B cell (primary cell): ENCODE results near the gene MCEMP1. TPM values are rescaled to one million over a fixed set of nuclear protein-coding genes. Genes with fewer than 3 reads are reported as not detected.

Experiments used
- ATAC-seq: fragments of 200-7000 bp; cut with Tn5 transposase; one replicate; pipeline ENCODE4 v1.10.0; 2021; ENCODE audit warnings: low read depth, mild to moderate bottlenecking, moderate number of reproducible peaks, moderate library complexity
- CTCF ChIA-PET: fragments of 350-600 bp; sonication (Branson Sonifier 250); formaldehyde crosslinking; loops from one replicate; lab custom pipeline; 2021; ENCODE audit warnings: antibody characterized with exemption, inconsistent platforms; lab: Charles Lee
- POLR2A ChIA-PET: fragments of 350-600 bp; sonication (Branson Sonifier 250); formaldehyde crosslinking; loops from one replicate; lab custom pipeline; 2021; ENCODE audit warnings: antibody characterized with exemption; lab: Charles Lee
- DNase-seq: peaks from one replicate; pipeline ENCODE4 v3.0.0; 2013
- H2AFZ ChIP-seq: 2 replicates; pipeline ENCODE4 v1.6.1; 2012; ENCODE audit warnings: mild to moderate bottlenecking, low read depth, low read length; ENCODE audit not compliant: insufficient read depth, poor library complexity, severe bottlenecking
- H3K27ac ChIP-seq, 2 donors: 1 replicate in 1 of 2; 2 replicates in 1 of 2; pipeline ENCODE4 v1.5.1; 2012 to 2013; ENCODE audit warnings: low read length in 2 of 2, mild to moderate bottlenecking in 2 of 2, moderate library complexity in 1 of 2
- H3K27me3 ChIP-seq, 4 experiments: fragments of 200-600 bp in 1 of 4; sonication (generic) in 1 of 4; replicated peaks in 1 of 4; 1 replicate in 2 of 4; 2 replicates in 2 of 4; pipeline versions ENCODE4 v1.6.1 to v1.7.0; 2013 to 2016; ENCODE audit warnings: low read length in 3 of 4, mild to moderate bottlenecking in 2 of 4, mixed read lengths in 1 of 4, moderate library complexity in 1 of 4; ENCODE audit not compliant: insufficient read depth in 4 of 4, control insufficient read depth in 3 of 4; ENCODE audit errors: control extremely low read depth in 1 of 4
- H3K36me3 ChIP-seq, 2 experiments: replicated peaks in 1 of 2; 1 replicate in 1 of 2; 2 replicates in 1 of 2; pipeline versions ENCODE4 v1.6.1 to v1.7.1; 2013; ENCODE audit warnings: low read length in 1 of 2; ENCODE audit not compliant: insufficient read depth in 2 of 2, control insufficient read depth in 1 of 2; ENCODE audit errors: control extremely low read depth in 1 of 2, extremely low read depth in 1 of 2
- H3K4me1 ChIP-seq, 2 donors: fragments of 200-600 bp in 1 of 2; sonication (generic) in 1 of 2; 1 replicate in 1 of 2; 2 replicates in 1 of 2; pipeline versions ENCODE4 v1.5.1 to v1.6.1; 2013 to 2017; ENCODE audit warnings: low read length in 2 of 2; ENCODE audit not compliant: control insufficient read depth in 2 of 2, insufficient read depth in 2 of 2
- H3K4me2 ChIP-seq: replicated peaks from 2 replicates; pipeline ENCODE3; 2012; ENCODE audit warnings: mild to moderate bottlenecking, low read depth, low read length; ENCODE audit not compliant: poor library complexity, severe bottlenecking
- H3K4me3 ChIP-seq, 5 experiments: fragments of 200-600 bp in 1 of 5; sonication (generic) in 1 of 5; 1 replicate in 3 of 5; 2 replicates in 2 of 5; pipeline versions ENCODE4 v1.5.1 to v1.7.0; 2011 to 2016; ENCODE audit warnings: low read length in 4 of 5, mild to moderate bottlenecking in 4 of 5, low read depth in 2 of 5, control low read depth in 1 of 5, moderate library complexity in 1 of 5; ENCODE audit not compliant: insufficient read depth in 1 of 5; ENCODE audit errors: control extremely low read depth in 1 of 5, extremely low read depth in 1 of 5
- H3K79me2 ChIP-seq: fragments of 200-600 bp; sonication (generic); one replicate; pipeline ENCODE4 v1.6.0; 2016; ENCODE audit warnings: low read length; ENCODE audit not compliant: control insufficient read depth, insufficient read depth
- H3K9ac ChIP-seq: fragments of 200-600 bp; sonication (generic); 2 replicates; pipeline ENCODE4 v1.6.1; 2017; ENCODE audit warnings: mild to moderate bottlenecking, low read length, moderate library complexity
- H3K9me3 ChIP-seq, 3 donors: one replicate each; pipeline versions ENCODE4 v1.6.1 to v1.7.1; 2013; ENCODE audit warnings: low read length in 2 of 3; ENCODE audit not compliant: control insufficient read depth in 2 of 3, insufficient read depth in 1 of 3; ENCODE audit errors: control extremely low read depth in 1 of 3
- H4K20me1 ChIP-seq: 2 replicates; pipeline ENCODE4 v1.6.0; 2012; ENCODE audit warnings: mild to moderate bottlenecking, low read length; ENCODE audit not compliant: insufficient read depth, control insufficient read depth, poor library complexity, severe bottlenecking
- H3K27ac Mint-ChIP-seq: one replicate; pipeline ENCODE4 v1.8.0; 2021; ENCODE audit warnings: mixed read lengths
- H3K27me3 Mint-ChIP-seq: one replicate; pipeline ENCODE4 v1.8.0; 2021; ENCODE audit warnings: mixed read lengths
- H3K4me1 Mint-ChIP-seq: one replicate; pipeline ENCODE4 v1.8.0; 2021; ENCODE audit warnings: mixed read lengths
- H3K4me3 Mint-ChIP-seq: one replicate; pipeline ENCODE4 v1.8.0; 2021; ENCODE audit warnings: mixed read lengths
- H3K9me3 Mint-ChIP-seq: one replicate; pipeline ENCODE4 v1.8.0; 2022; ENCODE audit warnings: mixed read lengths; ENCODE audit not compliant: insufficient read depth
- CTCF ChIP-seq: fragments of 200-600 bp; IDR thresholded peaks from one replicate; pipeline ENCODE4 v1.8.0; 2022; ENCODE audit warnings: antibody characterized with exemption, mild to moderate bottlenecking
- EZH2 ChIP-seq: IDR thresholded peaks from 2 replicates; pipeline ENCODE4 v1.6.1; 2012; ENCODE audit warnings: borderline replicate concordance, low read depth, mild to moderate bottlenecking, moderate library complexity, low read length; ENCODE audit not compliant: insufficient read depth, poor library complexity, severe bottlenecking
- WGBS: methylation state at CpG from one replicate; pipeline ENCODE4 v1.1.5; 2013; ENCODE audit warnings: missing lambda C conversion rate; ENCODE audit not compliant: insufficient coverage; 5-methylcytosine and 5-hydroxymethylcytosine counted together
- intact Hi-C: fragments of 100-400 bp; cut with micrococcal nuclease; formaldehyde crosslinking; loops from one replicate; pipeline ENCODE4 v1.10.0; 2022
- polyA plus RNA-seq: library from polyadenylated mRNA; depleted of rRNA; stranded (reverse); fragments of >200 nt; gene quantifications from 2 replicates; pipeline ENCODE4 v1.2.3, GENCODE V29; 2012
- total RNA-seq, 2 donors: library from RNA; stranded (reverse); fragments of 120-200 nt in 1 of 2; gene quantifications; 1 replicate in 1 of 2; 2 replicates in 1 of 2; pipeline versions ENCODE4 v1.2.3 to v1.2.4, GENCODE V29; 2013 to 2022

The MCEMP1 gene
- total and polyA plus RNA-seq, 2 donors (not counting 1 experiment from before 2014, with no cell fraction given): 0.57 TPM; not detected in 1

GRCh38 chr19:7676376-7676775, 514 bp upstream of the MCEMP1 start:
- TF ChIP-seq EZH2: no peak
- no peak for TF ChIP-seq CTCF
- H3K36me3 ChIP-seq: no peaks in the 10 kb centered on the region
- intact Hi-C loops: loop anchor here (5.0 kb wide), 1 partner anchor 579 kb away; no protein-coding TSS in a partner anchor
- H3K4me3 Mint-ChIP-seq: peak overlapping the region; percentile 16
- H3K27ac Mint-ChIP-seq: no peak overlapping the region
- ChIA-PET CTCF (interaction anchor here (1.0 to 3.9 kb wide), 5 partner anchors 22 to 574 kb away, joined by 3 to 44 read pairs (median 4); no protein-coding TSS in a partner anchor), POLR2A (interaction anchor here (1.2 kb wide), 1 partner anchor 150 kb away, joined by 3 read pairs; no protein-coding TSS in a partner anchor)
- H3K4me1 ChIP-seq: peaks cover 33 to 37% of the 10 kb centered on the region in 2 donors
- peak overlapping the region in 1 of 5 experiments; percentile 20 for H3K4me3 ChIP-seq
- peaks cover 0 to 12% (median 0%) of the 10 kb centered on the region in 3 donors for H3K9me3 ChIP-seq
- H3K9ac ChIP-seq: peak overlapping the region; percentile 43
- no peak for ATAC-seq
- H3K27me3 Mint-ChIP-seq: peaks cover 33% of the 10 kb centered on the region
- H3K27ac ChIP-seq: no peak overlapping the region
- WGBS: 0% methylated on average over 5 of the region's 7 CpGs
- H2AFZ ChIP-seq: no peak overlapping the region
- peaks cover 45% of the 10 kb centered on the region for H3K4me1 Mint-ChIP-seq
- peak overlapping the region; percentile 75 for H3K4me2 ChIP-seq
- peak; percentile 62 for DNase-seq
- peaks cover 0 to 43% (median 6%) of the 10 kb centered on the region in 4 experiments for H3K27me3 ChIP-seq
- H3K79me2 ChIP-seq: peaks cover 15% of the 10 kb centered on the region
- H3K9me3 Mint-ChIP-seq: no peaks in the 10 kb centered on the region
- H4K20me1 ChIP-seq: peaks cover 4% of the 10 kb centered on the region

DNA sequence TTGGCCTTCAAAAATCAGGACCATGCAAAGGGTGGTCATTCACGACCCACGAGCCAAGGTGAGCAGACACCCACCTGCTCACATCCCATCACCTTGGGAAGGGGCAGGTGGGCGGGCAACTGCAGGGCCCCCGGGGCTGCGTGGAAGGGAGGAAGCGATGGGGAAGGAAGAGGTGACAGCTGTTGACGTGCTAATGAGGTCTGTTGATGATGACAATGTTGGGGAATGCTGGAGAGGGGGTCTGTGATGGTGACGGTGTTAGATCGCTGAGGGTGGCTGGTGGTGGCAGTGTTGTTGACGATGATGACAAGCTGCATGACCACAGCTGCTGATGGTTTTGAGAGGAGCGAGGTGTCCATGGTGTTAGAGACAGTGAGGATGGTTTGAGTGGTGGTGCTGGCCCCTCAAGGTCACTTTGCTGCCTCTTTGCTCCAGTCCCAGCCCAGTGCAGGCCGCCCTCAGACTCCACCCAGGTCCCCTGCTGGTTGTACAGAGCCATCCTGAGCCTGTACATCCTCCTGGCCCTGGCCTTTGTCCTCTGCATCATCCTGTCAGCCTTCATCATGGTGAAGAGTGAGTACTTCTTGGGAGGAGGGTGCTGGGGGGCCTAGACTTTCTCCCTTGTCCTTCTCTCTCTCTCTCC, 900 bp downstream of the MCEMP1 start:
- peaks cover 0 to 5% of the 10 kb centered on the region in 2 experiments for H3K36me3 ChIP-seq
- Mint-ChIP-seq H3K4me1 (peaks cover 55% of the 10 kb centered on the region), H3K9me3 (no peaks in the 10 kb centered on the region), H3K27ac (peak overlapping the region; percentile 61), H3K4me3 (no peak overlapping the region), H3K27me3 (peaks cover 27% of the 10 kb centered on the region)
- no peak overlapping the region for H2AFZ ChIP-seq
- peaks cover 0 to 32% (median 3%) of the 10 kb centered on the region in 4 experiments for H3K27me3 ChIP-seq
- intact Hi-C loops: loop anchor here (5.0 kb wide), 1 partner anchor 580 kb away; no protein-coding TSS in a partner anchor
- ChIA-PET POLR2A (no interaction called here), CTCF (interaction anchor here (0.7 to 3.9 kb wide), 10 partner anchors 21 to 324 kb away, joined by 3 to 44 read pairs (median 4); no protein-coding TSS in a partner anchor)
- no peak overlapping the region for H3K27ac ChIP-seq
- H3K4me3 ChIP-seq: peak overlapping the region in 1 of 5 experiments; percentile 51
- peaks cover 29% of the 10 kb centered on the region for H3K79me2 ChIP-seq
- peaks cover 16% of the 10 kb centered on the region for H4K20me1 ChIP-seq
- no peak for ATAC-seq
- DNase-seq: peak; percentile 39
- H3K9me3 ChIP-seq: peaks cover 0 to 17% (median 0%) of the 10 kb centered on the region in 3 donors
- peaks cover 39 to 49% of the 10 kb centered on the region in 2 donors for H3K4me1 ChIP-seq
- 32% methylated on average over 10 of the region's 12 CpGs for WGBS
- TF ChIP-seq CTCF (no peak), EZH2 (no peak)
- no peak overlapping the region for H3K9ac ChIP-seq
- H3K4me2 ChIP-seq: no peak overlapping the region
